H1 (cell line): Measurements from ENCODE around the gene PCDH9. TPM values are rescaled to one million over a fixed set of nuclear protein-coding genes. Genes with fewer than 3 reads are reported as not detected.

ENCODE experiments used
- CTCF ChIA-PET: fragments of 300-600 bp; sonication (Branson Sonifier 250); formaldehyde crosslinking; loops from one replicate; lab custom pipeline; 2021; ENCODE audit not compliant: partially characterized antibody; lab: Charles Lee
- POLR2A ChIA-PET: fragments of 300-600 bp; sonication (Branson Sonifier 250); formaldehyde crosslinking; loops from one replicate; lab custom pipeline; 2021; ENCODE audit warnings: inconsistent platforms; ENCODE audit not compliant: partially characterized antibody; lab: Charles Lee
- DNase-seq, 2 experiments: peaks; one replicate each; pipeline versions ENCODE4 v3.0.0 to v3.0.0-alpha.2; 2010 to 2022; ENCODE audit warnings: low spot score in 2 of 2, low read depth in 1 of 2, mixed read lengths in 1 of 2
- FAIRE-seq: peaks from 2 replicates; lab custom pipeline; 2011; peaks lifted over from hg19 to GRCh38; lab: Jason Lieb, UNC
- H2AFZ ChIP-seq: 2 replicates; pipeline ENCODE4 v1.8.1; 2012; ENCODE audit warnings: low read length, inconsistent platforms
- H2AK5ac ChIP-seq: 2 replicates; pipeline ENCODE4 v1.6.1; 2013; ENCODE audit warnings: low read depth, low read length
- H2BK120ac ChIP-seq: replicated peaks from 2 replicates; pipeline ENCODE3; 2013; ENCODE audit warnings: low read depth, low read length, inconsistent platforms
- H2BK12ac ChIP-seq: 2 replicates; pipeline ENCODE4 v1.6.1; 2013; ENCODE audit warnings: low read depth, low read length
- H2BK15ac ChIP-seq: 2 replicates; pipeline ENCODE4 v1.6.1; 2013; ENCODE audit warnings: low read length
- H2BK20ac ChIP-seq: 2 replicates; pipeline ENCODE4 v1.6.1; 2013; ENCODE audit warnings: low read length
- H2BK5ac ChIP-seq: 2 replicates; pipeline ENCODE4 v1.6.1; 2013; ENCODE audit warnings: low read depth, low read length
- H3K14ac ChIP-seq: 2 replicates; pipeline ENCODE4 v1.6.1; 2013; ENCODE audit warnings: inconsistent platforms; ENCODE audit not compliant: insufficient read length
- H3K18ac ChIP-seq: 2 replicates; pipeline ENCODE4 v1.6.1; 2013; ENCODE audit warnings: low read length; ENCODE audit errors: extremely low read depth
- H3K23ac ChIP-seq: 2 replicates; pipeline ENCODE4 v1.6.1; 2013; ENCODE audit warnings: inconsistent platforms; ENCODE audit not compliant: insufficient read length
- H3K23me2 ChIP-seq: 2 replicates; pipeline ENCODE4 v1.6.1; 2013; ENCODE audit warnings: low read depth, low read length
- H3K27ac ChIP-seq: 2 replicates; pipeline ENCODE4 v1.6.1; 2011; ENCODE audit warnings: low read depth, low read length, inconsistent platforms
- H3K27me3 ChIP-seq, 4 experiments: replicated peaks in 1 of 4; 1 replicate in 1 of 4; 2 replicates in 3 of 4; pipeline versions ENCODE4 v1.6.1 to v1.8.1; 2011 to 2013; ENCODE audit warnings: low read length in 3 of 4, mild to moderate bottlenecking in 3 of 4, inconsistent platforms in 2 of 4, mixed read lengths in 2 of 4, moderate library complexity in 1 of 4; ENCODE audit not compliant: control insufficient read depth in 3 of 4, insufficient read depth in 3 of 4; ENCODE audit errors: extremely low read depth in 1 of 4
- H3K36me3 ChIP-seq, 4 experiments: 2 replicates each; pipeline versions ENCODE4 v1.6.1 to v1.8.1; 2011 to 2013; ENCODE audit warnings: mild to moderate bottlenecking in 4 of 4, low read length in 3 of 4, moderate library complexity in 2 of 4, control low read depth in 1 of 4, inconsistent platforms in 1 of 4; ENCODE audit not compliant: insufficient read depth in 4 of 4, control insufficient read depth in 2 of 4
- H3K4ac ChIP-seq: replicated peaks from 2 replicates; pipeline ENCODE3; 2013; ENCODE audit warnings: low read length, low read depth, mixed read lengths, inconsistent platforms; ENCODE audit not compliant: insufficient read length
- H3K4me1 ChIP-seq, 4 experiments: replicated peaks in 1 of 4; 1 replicate in 1 of 4; 2 replicates in 3 of 4; pipeline versions ENCODE4 v1.6.1 to v1.8.1; 2011 to 2013; ENCODE audit warnings: low read length in 3 of 4, inconsistent platforms in 2 of 4, mixed read lengths in 1 of 4; ENCODE audit not compliant: insufficient read depth in 4 of 4, control insufficient read depth in 3 of 4
- H3K4me2 ChIP-seq, 2 experiments: 2 replicates each; pipeline versions ENCODE4 v1.6.1 to v1.8.1; 2011 to 2013; ENCODE audit warnings: low read depth in 2 of 2, low read length in 2 of 2, control low read depth in 1 of 2, inconsistent platforms in 1 of 2, mild to moderate bottlenecking in 1 of 2; ENCODE audit not compliant: insufficient read depth in 1 of 2
- H3K4me3 ChIP-seq, 4 experiments: fragments of 200-600, 300-600 bp in 1 of 4; sonication (generic), shearing (Covaris generic), sonication (Bioruptor Twin) in 1 of 4; 2 replicates each; pipeline versions ENCODE4 v1.5.1 to v1.8.1; 2011 to 2016; ENCODE audit warnings: low read length in 4 of 4, low read depth in 3 of 4, control low read depth in 2 of 4, inconsistent platforms in 2 of 4, mild to moderate bottlenecking in 2 of 4, mixed read lengths in 1 of 4, moderate library complexity in 1 of 4; ENCODE audit not compliant: insufficient read depth in 2 of 4; ENCODE audit errors: extremely low read depth in 1 of 4
- H3K56ac ChIP-seq: replicated peaks from 2 replicates; pipeline ENCODE3; 2013; ENCODE audit warnings: low read depth, mild to moderate bottlenecking, mixed read lengths, low read length, inconsistent platforms; ENCODE audit not compliant: insufficient read length
- H3K79me1 ChIP-seq: 2 replicates; pipeline ENCODE4 v1.6.1; 2013; ENCODE audit warnings: low read depth, low read length, control low read depth
- H3K79me2 ChIP-seq, 2 experiments: 2 replicates each; pipeline versions ENCODE4 v1.6.1 to v1.8.1; 2012 to 2013; ENCODE audit warnings: low read length in 2 of 2, mild to moderate bottlenecking in 2 of 2, inconsistent platforms in 1 of 2; ENCODE audit not compliant: insufficient read depth in 2 of 2, control insufficient read depth in 1 of 2
- H3K9ac ChIP-seq, 4 experiments: replicated peaks in 1 of 4; 1 replicate in 1 of 4; 2 replicates in 3 of 4; pipeline versions ENCODE4 v1.6.1 to v1.8.1; 2011 to 2013; ENCODE audit warnings: low read depth in 3 of 4, low read length in 3 of 4, control low read depth in 2 of 4, mild to moderate bottlenecking in 2 of 4, moderate library complexity in 2 of 4, inconsistent platforms in 1 of 4; ENCODE audit errors: extremely low read depth in 1 of 4
- H3K9me3 ChIP-seq, 2 experiments: 2 replicates each; pipeline versions ENCODE4 v1.6.1 to v1.8.1; 2012 to 2013; ENCODE audit warnings: mild to moderate bottlenecking in 2 of 2, moderate library complexity in 2 of 2, control low read depth in 1 of 2, inconsistent platforms in 1 of 2, low read depth in 1 of 2, low read length in 1 of 2, mixed read lengths in 1 of 2; ENCODE audit not compliant: insufficient read depth in 2 of 2
- H4K20me1 ChIP-seq, 2 experiments: replicated peaks in 1 of 2; 2 replicates each; pipeline versions ENCODE3 to v1.8.1; 2011 to 2013; ENCODE audit warnings: inconsistent platforms in 2 of 2, low read length in 2 of 2, mild to moderate bottlenecking in 1 of 2; ENCODE audit not compliant: insufficient read depth in 2 of 2, control insufficient read depth in 1 of 2
- H4K5ac ChIP-seq: 2 replicates; pipeline ENCODE4 v1.6.1; 2013; ENCODE audit warnings: low read length, low read depth, mixed read lengths, inconsistent platforms; ENCODE audit not compliant: insufficient read length
- H4K8ac ChIP-seq: 2 replicates; pipeline ENCODE4 v1.8.0; 2013; ENCODE audit warnings: mild to moderate bottlenecking, moderate library complexity, low read length, inconsistent platforms; ENCODE audit not compliant: insufficient read depth; ENCODE audit errors: extremely low read depth
- H4K91ac ChIP-seq: replicated peaks from 2 replicates; pipeline ENCODE3; 2013; ENCODE audit warnings: low read length, mixed read lengths, inconsistent platforms; ENCODE audit not compliant: insufficient read length
- SIX5 ChIP-seq: IDR thresholded peaks from 2 replicates; pipeline ENCODE4 v1.6.1; 2011; ENCODE audit warnings: mild to moderate bottlenecking, low read depth, low read length
- WGBS, 2 experiments: shearing (Covaris generic) in 1 of 2; methylation state at CpG; one replicate each; pipeline versions ENCODE4 v1.1.6 to v1.1.7; 2013 to 2015; ENCODE audit warnings: low lambda C conversion rate in 2 of 2, mixed read lengths in 2 of 2, inconsistent platforms in 1 of 2, low coverage in 1 of 2, missing lambda C conversion rate in 1 of 2; ENCODE audit not compliant: insufficient replicate concordance in 2 of 2, insufficient coverage in 1 of 2, insufficient read length in 1 of 2; ENCODE audit errors: extremely low coverage in 1 of 2, missing lambda C conversion rate in 1 of 2; 5-methylcytosine and 5-hydroxymethylcytosine counted together
- polyA plus RNA-seq, 7 experiments: library from polyadenylated mRNA; depleted of rRNA in 3 of 7; stranded (reverse) in 5 of 7; unstranded in 2 of 7; fragments of >200 nt in 5 of 7; fragments of 200-250 nt in 2 of 7; gene quantifications; 1 replicate in 5 of 7; 2 replicates in 1 of 7; 4 replicates in 1 of 7; pipeline versions ENCODE4 v1.2.1 to v1.2.3, GENCODE V29; 2011 to 2013; ENCODE audit warnings: missing spikeins in 2 of 7, mixed read lengths in 2 of 7
- total RNA-seq: library from RNA; stranded (reverse); fragmentation: NEBNext Ultra II Directional; extraction: Animal tissue kit (Norgen Biotek cat#: 25700); gene quantifications from 2 replicates; pipeline ENCODE4 v1.2.1, GENCODE V29; 2021

PCDH9 gene
- total and polyA plus RNA-seq, 2 of the 8 experiments (the other 6 are each of a cell fraction or from before 2014, with no cell fraction given) = 0.12 to 0.60 TPM

DNA sequence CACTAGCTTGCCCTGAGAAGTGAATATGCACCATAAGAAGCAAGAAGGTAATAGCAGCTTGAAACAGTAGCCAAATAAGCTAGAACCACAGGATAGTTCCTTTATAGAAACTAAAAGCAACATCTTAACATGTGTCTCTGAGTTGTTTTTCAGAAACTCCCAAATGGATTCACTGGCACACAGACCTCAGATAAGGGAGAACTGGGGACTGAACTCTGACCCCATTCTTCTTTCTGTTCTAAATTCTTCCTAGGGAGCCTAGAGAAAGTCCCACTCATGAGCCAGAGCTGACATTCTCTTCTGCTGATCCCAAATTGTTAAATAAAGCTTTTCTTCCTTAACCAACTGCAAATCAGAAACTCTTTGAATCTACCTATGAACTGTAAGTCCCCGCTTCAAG is 146.1 kb downstream of the PCDH9 start:
- Histone ChIP-seq H3K23me2 (no peaks in the 10 kb centered on the region), H2BK120ac (no peak overlapping the region), H2BK12ac (no peak overlapping the region), H3K79me2 (no peaks in the 10 kb centered on the region), H3K56ac (no peak overlapping the region), H3K14ac (no peak overlapping the region), H3K27ac (no peak overlapping the region), H3K36me3 (no peaks in the 10 kb centered on the region), H3K27me3 (no peaks in the 10 kb centered on the region), H3K23ac (no peak overlapping the region), H4K5ac (no peak overlapping the region), H3K79me1 (no peaks in the 10 kb centered on the region), H3K18ac (no peak overlapping the region), H4K91ac (no peak overlapping the region), H4K20me1 (no peaks in the 10 kb centered on the region), H3K4me2 (no peak overlapping the region), H2BK5ac (no peak overlapping the region), H2BK20ac (no peak overlapping the region), H3K4ac (no peak overlapping the region), H2AFZ (peak overlapping the region; percentile 38; the same call in 1 of the 2 replicates), H3K9ac (no peak overlapping the region), H4K8ac (no peak overlapping the region), H3K9me3 (no peaks in the 10 kb centered on the region), H3K4me3 (no peak overlapping the region), H2BK15ac (no peak overlapping the region), H3K4me1 (no peaks in the 10 kb centered on the region), H2AK5ac (no peak overlapping the region)
- ChIA-PET CTCF (interaction anchor here (1.1 to 1.2 kb wide), 2 partner anchors 251 to 1099 kb away, joined by 3 to 4 read pairs; no protein-coding TSS in a partner anchor), POLR2A (no interaction called here)
- TF ChIP-seq SIX5 = no peak
- DNase-seq (no peak), FAIRE-seq (no peak)
- 83% methylated on average over 1 of the region's 1 CpG; no CpG with 5 or more reads in 1 of the 2 experiments for WGBS, 2 experiments
